ENCODE results near the gene NUDT16.

Gene NUDT16

GRCh38 chr3:131381445-131382291, at the start of gene NUDT16:
NUDT16 (plus strand) TSS chr3:131381774; CDS start chr3:131381805, 31 bp downstream.
- POLR2A ChIA-PET, result interaction anchor here (0.5 to 1.3 kb wide), 4 partner anchors 152 to 1279 kb away, joined by 3 to 9 read pairs (median 3); no protein-coding TSS in a partner anchor
- peak within 1 kb of the TSS; percentile 76 for H3K4me3 ChIP-seq (ENCODE audit: low read depth, low read length)
- no peaks in the 10 kb centered on the region for H3K9me3 ChIP-seq (ENCODE audit: control insufficient read depth, insufficient read depth, low read depth, low read length)
- CTCF ChIA-PET, result interaction anchor here (1.2 kb wide), 1 partner anchor 351 kb away, joined by 4 read pairs; no protein-coding TSS in a partner anchor
- H3K4me1 ChIP-seq (ENCODE audit: control insufficient read depth, insufficient read depth, low read length), result no peaks in the 10 kb centered on the region
- H3K27ac ChIP-seq (ENCODE audit: extremely low read depth, low read depth, low read length), result peak within 1 kb of the TSS; percentile 63; the same call in 1 of the 2 replicates
- peaks cover 0 to 33% of the 10 kb centered on the region in 2 experiments; a peak in 1 of 3 replicates for H3K36me3 ChIP-seq (ENCODE audit: control insufficient read depth in 2 of 2, insufficient read depth in 1 of 2, low read length in 2 of 2)
- TF ChIP-seq AEBP2 (tag by site-specific recombination; IDR thresholded peaks at IDR 0.05; ENCODE audit: borderline replicate concordance) (no peak), BCL11A (tag by site-specific recombination; IDR thresholded peaks at IDR 0.05; ENCODE audit: low read depth) (no peak), YY2 (tag by site-specific recombination; IDR thresholded peaks at IDR 0.05) (no peak), ZNF600 (tag by site-specific recombination; IDR thresholded peaks at IDR 0.05) (no peak), ZNF449 (tag by site-specific recombination; IDR thresholded peaks at IDR 0.05) (no peak), ZNF280D (tag by site-specific recombination; IDR thresholded peaks at IDR 0.05) (no peak), MZF1 (tag by site-specific recombination; IDR thresholded peaks at IDR 0.05; ENCODE audit: borderline replicate concordance) (no peak), ZBTB26 (tag by site-specific recombination; optimal IDR thresholded peaks at IDR 0.05) (peak; percentile 51), HOXD13 (CRISPR knock-in tag; IDR thresholded peaks at IDR 0.05; ENCODE audit: borderline replicate concordance) (no peak), ZNF155 (tag by site-specific recombination; IDR thresholded peaks at IDR 0.05) (no peak), ZNF202 (tag by site-specific recombination; IDR thresholded peaks at IDR 0.05; ENCODE audit: borderline replicate concordance) (no peak), ZNF571 (tag by site-specific recombination; IDR thresholded peaks at IDR 0.05) (no peak), ZNF549 (tag by site-specific recombination; IDR thresholded peaks at IDR 0.05) (no peak), ZNF623 (tag by site-specific recombination; IDR thresholded peaks at IDR 0.05) (no peak), ZNF184 (tag by site-specific recombination; IDR thresholded peaks at IDR 0.05) (no peak), ZNF629 (tag by site-specific recombination; IDR thresholded peaks at IDR 0.05) (no peak), ZNF645 (tag by site-specific recombination; IDR thresholded peaks at IDR 0.05) (no peak), ZNF362 (tag by site-specific recombination; IDR thresholded peaks at IDR 0.05) (no peak), HIC1 (tag by site-specific recombination; IDR thresholded peaks at IDR 0.05) (no peak), ZNF701 (tag by site-specific recombination; IDR thresholded peaks at IDR 0.05) (no peak), ZXDB (tag by site-specific recombination; IDR thresholded peaks at IDR 0.05) (no peak), ZNF660 (tag by site-specific recombination; IDR thresholded peaks at IDR 0.05) (no peak; the same call in 1 of the 2 replicates), ZNF664 (tag by site-specific recombination; IDR thresholded peaks at IDR 0.05) (no peak), ZNF324 (tag by site-specific recombination; IDR thresholded peaks at IDR 0.05) (no peak), ZNF350 (tag by site-specific recombination; IDR thresholded peaks at IDR 0.05) (no peak)
